OCI-LY3 (cell line): ENCODE results near the gene FAM229B.

Experiments used
- H2AFZ ChIP-seq: fragments of 200-600, 300-600 bp; shearing (Covaris generic); 2 replicates; pipeline ENCODE4 v1.6.0; 2014; ENCODE audit warnings: antibody characterized with exemption, low read depth, low read length
- H3K27ac ChIP-seq: fragments of 200-600, 300-600 bp; sonication (generic); 2 replicates; pipeline ENCODE4 v1.5.1; 2014; ENCODE audit warnings: mild to moderate bottlenecking, low read length, moderate library complexity, mixed read lengths
- H3K27me3 ChIP-seq: fragments of 200-600, 300-600 bp; sonication (generic); 2 replicates; pipeline ENCODE4 v1.6.1; 2014; ENCODE audit warnings: low read depth, low read length, mixed read lengths
- H3K36me3 ChIP-seq: fragments of 200-600, 300-600 bp; sonication (generic); replicated peaks from 2 replicates; pipeline ENCODE3; 2014; ENCODE audit warnings: low read depth, low read length, mixed read lengths
- H3K4me1 ChIP-seq: fragments of 300-600, 200-600 bp; sonication (generic); 2 replicates; pipeline ENCODE4 v1.6.1; 2014; ENCODE audit warnings: low read length, mixed read lengths
- H3K4me2 ChIP-seq: fragments of 200-600, 300-600 bp; sonication (generic); 2 replicates; pipeline ENCODE4 v1.6.1; 2014; ENCODE audit warnings: low read length, mixed read lengths
- H3K4me3 ChIP-seq: fragments of 300-600, 200-600 bp; sonication (generic); 2 replicates; pipeline ENCODE4 v1.5.1; 2014; ENCODE audit warnings: antibody characterized with exemption, mild to moderate bottlenecking, low read length, moderate library complexity
- H3K79me2 ChIP-seq: fragments of 300-600, 200-600 bp; shearing (Covaris generic); 2 replicates; pipeline ENCODE4 v1.6.1; 2014; ENCODE audit warnings: mild to moderate bottlenecking, low read length, mixed read lengths
- H3K9ac ChIP-seq: fragments of 300-600, 200-600 bp; shearing (Covaris generic); 2 replicates; pipeline ENCODE4 v1.6.0; 2014; ENCODE audit warnings: mild to moderate bottlenecking, low read length, moderate library complexity
- H3K9me3 ChIP-seq: fragments of 200-600, 300-600 bp; shearing (Covaris generic); 2 replicates; pipeline ENCODE4 v1.6.1; 2014; ENCODE audit warnings: low read length, mixed read lengths; ENCODE audit not compliant: insufficient read depth
- H4K20me1 ChIP-seq: fragments of 200-600, 300-600 bp; sonication (generic); 2 replicates; pipeline ENCODE4 v1.6.1; 2016; ENCODE audit warnings: low read length, mixed read lengths; ENCODE audit not compliant: insufficient read depth
- EZH2phosphoT487 ChIP-seq: fragments of 200-600 bp; shearing (Covaris generic); IDR thresholded peaks from 2 replicates; pipeline ENCODE4 v1.6.1; 2018; ENCODE audit warnings: antibody characterized with exemption, mixed run types, low read depth
- TF ChIP-seq, protein P1 (sequence below): fragments of 200-600, 300-600 bp; sonication (generic); IDR thresholded peaks from 2 replicates; pipeline ENCODE4 v1.5.1; 2014; ENCODE audit warnings: antibody characterized with exemption, low read length, low read depth

FAM229B gene

DNA sequence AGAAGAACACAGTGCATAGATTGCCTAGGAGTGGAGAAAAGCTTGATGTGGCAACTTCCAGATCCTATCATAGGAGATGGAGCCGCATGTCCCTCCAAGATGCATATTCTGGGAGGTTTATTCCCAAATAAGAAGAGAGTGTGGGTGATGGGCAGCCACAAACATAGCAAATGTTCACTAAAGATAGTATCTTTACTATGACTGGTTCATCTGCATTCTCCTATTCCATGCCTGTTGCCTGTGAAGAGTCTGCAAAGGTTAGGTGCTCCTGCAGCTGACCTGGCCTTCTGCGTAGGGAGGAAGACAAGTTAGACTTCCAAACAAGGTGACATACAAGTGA, 48.0 kb upstream of the FAM229B start:
- Histone ChIP-seq H3K4me3 (no peak overlapping the region), H4K20me1 (no peaks in the 10 kb centered on the region), H3K27ac (no peak overlapping the region), H3K4me2 (no peak overlapping the region), H3K79me2 (no peaks in the 10 kb centered on the region), H3K36me3 (no peaks in the 10 kb centered on the region), H3K9ac (no peak overlapping the region), H3K27me3 (no peaks in the 10 kb centered on the region), H3K9me3 (no peaks in the 10 kb centered on the region), H3K4me1 (peaks cover 5% of the 10 kb centered on the region; the same call in 1 of the 2 replicates), H2AFZ (no peak overlapping the region)
- no peak for TF ChIP-seq EZH2phosphoT487
- TF ChIP-seq, protein P1, sequence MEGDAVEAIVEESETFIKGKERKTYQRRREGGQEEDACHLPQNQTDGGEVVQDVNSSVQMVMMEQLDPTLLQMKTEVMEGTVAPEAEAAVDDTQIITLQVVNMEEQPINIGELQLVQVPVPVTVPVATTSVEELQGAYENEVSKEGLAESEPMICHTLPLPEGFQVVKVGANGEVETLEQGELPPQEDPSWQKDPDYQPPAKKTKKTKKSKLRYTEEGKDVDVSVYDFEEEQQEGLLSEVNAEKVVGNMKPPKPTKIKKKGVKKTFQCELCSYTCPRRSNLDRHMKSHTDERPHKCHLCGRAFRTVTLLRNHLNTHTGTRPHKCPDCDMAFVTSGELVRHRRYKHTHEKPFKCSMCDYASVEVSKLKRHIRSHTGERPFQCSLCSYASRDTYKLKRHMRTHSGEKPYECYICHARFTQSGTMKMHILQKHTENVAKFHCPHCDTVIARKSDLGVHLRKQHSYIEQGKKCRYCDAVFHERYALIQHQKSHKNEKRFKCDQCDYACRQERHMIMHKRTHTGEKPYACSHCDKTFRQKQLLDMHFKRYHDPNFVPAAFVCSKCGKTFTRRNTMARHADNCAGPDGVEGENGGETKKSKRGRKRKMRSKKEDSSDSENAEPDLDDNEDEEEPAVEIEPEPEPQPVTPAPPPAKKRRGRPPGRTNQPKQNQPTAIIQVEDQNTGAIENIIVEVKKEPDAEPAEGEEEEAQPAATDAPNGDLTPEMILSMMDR = no peak

- Histone ChIP-seq H3K27me3 (no peaks in the 10 kb centered on the region), H3K79me2 (no peaks in the 10 kb centered on the region), H3K9me3 (no peaks in the 10 kb centered on the region), H3K4me3 (no peak overlapping the region), H3K4me1 (peaks cover 5% of the 10 kb centered on the region; the same call in 1 of the 2 replicates), H4K20me1 (no peaks in the 10 kb centered on the region), H3K4me2 (no peak overlapping the region), H3K27ac (no peak overlapping the region), H2AFZ (no peak overlapping the region), H3K9ac (no peak overlapping the region), H3K36me3 (no peaks in the 10 kb centered on the region)
- TF ChIP-seq, protein P1 = no peak
- TF ChIP-seq EZH2phosphoT487 = no peak
These were observed 46.4 kb upstream of the FAM229B start for GRCh38 chr6:112040956-112041355.

GRCh38 chr6:112041535-112041934, 45.9 kb upstream of the FAM229B start:
- Histone ChIP-seq H3K9me3 (no peaks in the 10 kb centered on the region), H4K20me1 (no peaks in the 10 kb centered on the region), H3K27ac (no peak overlapping the region), H3K27me3 (no peaks in the 10 kb centered on the region), H3K36me3 (no peaks in the 10 kb centered on the region), H3K4me3 (no peak overlapping the region), H3K4me2 (no peak overlapping the region), H2AFZ (peak overlapping the region; percentile 39; the same call in 1 of the 2 replicates), H3K9ac (no peak overlapping the region), H3K79me2 (no peaks in the 10 kb centered on the region), H3K4me1 (peaks cover 5% of the 10 kb centered on the region; the same call in 1 of the 2 replicates)
- no peak for TF ChIP-seq EZH2phosphoT487
- TF ChIP-seq, protein P1 = no peak

DNA sequence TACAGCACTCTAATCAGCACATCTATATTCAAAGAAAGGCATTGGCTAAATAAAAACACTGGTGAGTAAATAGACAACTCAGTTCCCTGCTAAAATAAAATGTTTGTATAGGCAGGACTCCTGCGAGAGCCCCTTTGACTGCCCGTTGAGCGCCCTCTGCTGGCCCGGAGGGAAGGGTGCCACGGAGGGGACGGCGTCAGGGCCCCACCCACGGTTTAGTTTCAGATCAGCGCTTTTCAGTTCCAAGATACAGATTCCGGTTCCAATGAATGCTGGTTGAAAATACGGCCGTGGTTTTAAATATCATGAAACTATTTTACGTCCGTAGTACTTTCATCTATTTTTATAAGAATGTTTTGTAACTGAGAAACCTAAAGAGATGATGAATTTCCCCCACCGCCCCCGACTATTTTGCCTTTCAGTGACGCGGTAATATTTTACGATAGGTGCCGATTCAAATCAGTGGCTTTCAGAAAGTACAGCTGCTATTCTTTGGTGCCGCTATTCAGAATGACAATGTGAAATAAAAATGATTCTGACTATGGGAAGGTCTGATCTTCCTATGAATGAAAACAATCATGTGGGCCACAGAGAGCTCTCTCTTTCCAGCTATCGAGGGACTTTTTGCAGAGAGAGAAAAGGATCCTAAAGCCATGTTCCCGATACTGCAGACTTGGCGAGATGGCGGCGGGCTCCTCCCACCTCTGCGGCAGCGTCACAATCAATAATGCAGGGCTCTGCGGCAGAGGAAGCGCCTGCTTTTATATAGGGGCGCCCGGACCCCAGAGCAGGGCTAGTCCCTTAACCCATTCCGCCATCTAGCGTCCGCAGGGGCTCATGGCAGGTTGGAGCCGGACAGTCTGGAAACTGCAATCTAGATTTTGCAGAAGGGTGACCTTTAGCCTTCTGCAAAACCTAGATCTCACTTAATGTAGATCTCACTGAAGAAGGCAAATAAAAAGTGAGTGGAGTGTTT, 44.1 kb upstream of the FAM229B start:
- peak overlapping the region; percentile 99 for H3K4me3 ChIP-seq
- peak overlapping the region; percentile 100 for H2AFZ ChIP-seq
- no peaks in the 10 kb centered on the region for H3K27me3 ChIP-seq
- TF ChIP-seq, protein P1 = peak; percentile 77
- no peak for TF ChIP-seq EZH2phosphoT487
- peak overlapping the region; percentile 72 for H3K4me2 ChIP-seq
- no peaks in the 10 kb centered on the region for H3K36me3 ChIP-seq
- no peaks in the 10 kb centered on the region for H3K79me2 ChIP-seq
- H4K20me1 ChIP-seq = no peaks in the 10 kb centered on the region
- H3K9ac ChIP-seq = peak overlapping the region; percentile 76
- peak overlapping the region; percentile 74 for H3K27ac ChIP-seq
- H3K4me1 ChIP-seq = peaks cover 5% of the 10 kb centered on the region; the same call in 1 of the 2 replicates
- no peaks in the 10 kb centered on the region for H3K9me3 ChIP-seq
